IMR-90 (cell line): Measurements from ENCODE around the gene ARHGEF10L. TPM values are rescaled to one million over a fixed set of nuclear protein-coding genes. Genes with fewer than 3 reads are reported as not detected.

ENCODE experiments used
- ATAC-seq: fragments of 200-7000 bp; cut with Tn5 transposase; 2 replicates; pipeline ENCODE4 v1.9.1; 2020; ENCODE audit warnings: low read depth, mild to moderate bottlenecking, moderate library complexity
- BruUV-seq: library from RNA; stranded (reverse); fragments of 400-500 nt; replicated peaks from 2 replicates; lab custom pipeline; 2021; lab: Mats Ljungman, UMichigan
- CTCF ChIA-PET: fragments of 300-600 bp; formaldehyde crosslinking; extraction: SDS; loops from one replicate; lab custom pipeline; 2021; ENCODE audit warnings: antibody characterized with exemption; lab: Yijun Ruan, JAX
- POLR2A ChIA-PET: fragments of 300-600 bp; sonication (Branson Sonifier 250); formaldehyde crosslinking; loops from one replicate; lab custom pipeline; 2022; ENCODE audit warnings: antibody characterized with exemption; ENCODE audit not compliant: unreplicated experiment; lab: Charles Lee
- DNase-seq: peaks from one replicate; pipeline ENCODE4 v3.0.0; 2013
- H2AFZ ChIP-seq: replicated peaks from 2 replicates; pipeline ENCODE3; 2013; ENCODE audit warnings: low read length, mild to moderate bottlenecking; ENCODE audit not compliant: poor library complexity
- H2AK5ac ChIP-seq: 2 replicates; pipeline ENCODE4 v1.6.1; 2013; ENCODE audit warnings: low read depth, low read length, inconsistent platforms
- H2AK9ac ChIP-seq: replicated peaks from 2 replicates; pipeline ENCODE3; 2013; ENCODE audit warnings: mild to moderate bottlenecking, low read depth, low read length, moderate library complexity; ENCODE audit not compliant: poor library complexity
- H2BK120ac ChIP-seq: 2 replicates; pipeline ENCODE4 v1.6.1; 2013; ENCODE audit warnings: low read depth, low read length, inconsistent platforms
- H2BK15ac ChIP-seq: 3 replicates; pipeline ENCODE4 v1.6.1; 2013; ENCODE audit warnings: low read depth, low read length, inconsistent platforms
- H2BK20ac ChIP-seq: 2 replicates; pipeline ENCODE4 v1.6.1; 2013; ENCODE audit warnings: low read depth, mild to moderate bottlenecking, inconsistent platforms, low read length, moderate library complexity
- H2BK5ac ChIP-seq: 2 replicates; pipeline ENCODE4 v1.6.1; 2013; ENCODE audit warnings: mild to moderate bottlenecking, low read depth, low read length, inconsistent platforms; ENCODE audit not compliant: poor library complexity, severe bottlenecking
- H3K14ac ChIP-seq: replicated peaks from 2 replicates; pipeline ENCODE4 v1.6.1; 2013; ENCODE audit warnings: low read depth, low read length, inconsistent platforms
- H3K18ac ChIP-seq: 2 replicates; pipeline ENCODE4 v1.6.1; 2013; ENCODE audit warnings: low read depth, low read length, control low read depth
- H3K23ac ChIP-seq: 2 replicates; pipeline ENCODE4 v1.6.1; 2013; ENCODE audit warnings: low read depth, low read length, inconsistent platforms
- H3K27ac ChIP-seq: 2 replicates; pipeline ENCODE4 v1.5.1; 2013; ENCODE audit warnings: mild to moderate bottlenecking, control low read depth, low read length; ENCODE audit not compliant: insufficient read depth
- H3K27me3 ChIP-seq: 2 replicates; pipeline ENCODE4 v1.6.1; 2013; ENCODE audit warnings: low read length; ENCODE audit not compliant: control insufficient read depth, insufficient read depth
- H3K36me3 ChIP-seq: 2 replicates; pipeline ENCODE4 v1.6.1; 2013; ENCODE audit warnings: low read length, mixed read lengths; ENCODE audit not compliant: control insufficient read depth, insufficient read depth
- H3K4ac ChIP-seq: 2 replicates; pipeline ENCODE4 v1.6.1; 2013; ENCODE audit warnings: low read depth, low read length, inconsistent platforms
- H3K4me1 ChIP-seq: 2 replicates; pipeline ENCODE4 v1.6.1; 2013; ENCODE audit warnings: low read length, mixed read lengths; ENCODE audit not compliant: control insufficient read depth, insufficient read depth
- H3K4me2 ChIP-seq: 2 replicates; pipeline ENCODE4 v1.6.1; 2013; ENCODE audit warnings: low read depth, mild to moderate bottlenecking, control low read depth, low read length, moderate library complexity
- H3K4me3 ChIP-seq: 2 replicates; pipeline ENCODE4 v1.5.1; 2013; ENCODE audit warnings: low read depth, mild to moderate bottlenecking, control low read depth, low read length, moderate library complexity; ENCODE audit not compliant: insufficient read depth
- H3K56ac ChIP-seq: 2 replicates; pipeline ENCODE4 v1.6.1; 2013; ENCODE audit warnings: low read length, inconsistent platforms; ENCODE audit not compliant: insufficient read depth; ENCODE audit errors: extremely low read depth
- H3K79me1 ChIP-seq, 2 experiments: 2 replicates each; pipeline ENCODE4 v1.6.1; 2013; ENCODE audit warnings: low read length in 2 of 2, inconsistent platforms in 1 of 2, low read depth in 1 of 2
- H3K9ac ChIP-seq: 2 replicates; pipeline ENCODE4 v1.6.1; 2013; ENCODE audit warnings: low read depth, low read length, control low read depth
- H3K9me1 ChIP-seq: 2 replicates; pipeline ENCODE4 v1.6.1; 2013; ENCODE audit warnings: low read length, inconsistent platforms; ENCODE audit not compliant: insufficient read depth
- H3K9me3 ChIP-seq: 2 replicates; pipeline ENCODE4 v1.6.1; 2013; ENCODE audit warnings: low read length; ENCODE audit not compliant: control insufficient read depth, insufficient read depth
- H4K20me1 ChIP-seq: 2 replicates; pipeline ENCODE4 v1.6.1; 2013; ENCODE audit warnings: low read length, inconsistent platforms; ENCODE audit not compliant: insufficient read depth
- H4K5ac ChIP-seq: 2 replicates; pipeline ENCODE4 v1.6.1; 2013; ENCODE audit warnings: mild to moderate bottlenecking, low read depth, low read length, control low read depth
- H4K8ac ChIP-seq, 2 experiments: 2 replicates each; pipeline ENCODE4 v1.6.1; 2013; ENCODE audit warnings: low read depth in 2 of 2, low read length in 2 of 2, control low read depth in 1 of 2, inconsistent platforms in 1 of 2
- H4K91ac ChIP-seq: 2 replicates; pipeline ENCODE4 v1.6.1; 2013; ENCODE audit warnings: low read depth, low read length, inconsistent platforms; ENCODE audit not compliant: insufficient read depth
- BHLHE40 ChIP-seq: fragments of 150-350 bp; IDR thresholded peaks from 2 replicates; pipeline ENCODE4 v1.6.1; 2016; ENCODE audit warnings: mild to moderate bottlenecking, low read depth, low read length
- CHD1 ChIP-seq: IDR thresholded peaks from 2 replicates; pipeline ENCODE4 v1.6.1; 2012; ENCODE audit warnings: low read depth, low read length, improper control_type of control experiment
- CTCF ChIP-seq: conservative IDR thresholded peaks from 2 replicates; pipeline ENCODE4 v1.5.1; 2012; ENCODE audit warnings: mild to moderate bottlenecking, low read depth, low read length, improper control_type of control experiment
- ELK1 ChIP-seq: fragments of 150-350 bp; IDR thresholded peaks from 2 replicates; pipeline ENCODE4 v1.6.1; 2016; ENCODE audit warnings: low read depth, mild to moderate bottlenecking, low read length, moderate library complexity, borderline replicate concordance
- MAZ ChIP-seq: IDR thresholded peaks from 2 replicates; pipeline ENCODE4 v1.6.1; 2012; ENCODE audit warnings: low read depth, mild to moderate bottlenecking, low read length, improper control_type of control experiment, moderate library complexity, borderline replicate concordance
- NFE2L2 ChIP-seq: fragments of 150-350 bp; IDR thresholded peaks from 2 replicates; pipeline ENCODE4 v1.6.1; 2016; ENCODE audit warnings: low read depth, mild to moderate bottlenecking, low read length
- POLR2A ChIP-seq: IDR thresholded peaks from 2 replicates; pipeline ENCODE4 v1.6.1; 2012; ENCODE audit warnings: mild to moderate bottlenecking, low read depth, low read length
- RAD21 ChIP-seq: IDR thresholded peaks from 2 replicates; pipeline ENCODE4 v1.6.1; 2012; ENCODE audit warnings: low read length, improper control_type of control experiment
- RFX5 ChIP-seq: IDR thresholded peaks from 2 replicates; pipeline ENCODE4 v1.8.0; 2012; ENCODE audit warnings: low read depth, mild to moderate bottlenecking, low read length, moderate library complexity
- SMC3 ChIP-seq: fragments of 150-350 bp; IDR thresholded peaks from 2 replicates; pipeline ENCODE4 v1.6.1; 2016; ENCODE audit warnings: low read depth, mild to moderate bottlenecking, antibody characterized with exemption, low read length, moderate library complexity
- USF2 ChIP-seq: fragments of 150-350 bp; IDR thresholded peaks from 2 replicates; pipeline ENCODE4 v1.6.1; 2017; ENCODE audit warnings: mild to moderate bottlenecking, antibody characterized with exemption, low read length, low read depth
- WGBS, 2 experiments: methylation state at CpG; one replicate each; pipeline versions ENCODE4 v1.1.5 to v1.1.7; 2013; ENCODE audit warnings: missing lambda C conversion rate in 2 of 2; ENCODE audit not compliant: insufficient read length in 1 of 2; ENCODE audit errors: extremely low coverage in 2 of 2; 5-methylcytosine and 5-hydroxymethylcytosine counted together
- dilution Hi-C: fragments of 300-500 bp; cut with HindIII; formaldehyde crosslinking; loops from one replicate; pipeline ENCODE4 v1.14.3; 2018; ENCODE audit warnings: low sequenced_read_pairs; ENCODE audit not compliant: unreplicated experiment
- in situ Hi-C: fragments of 300-500 bp; cut with MboI; formaldehyde crosslinking; loops from 3 replicates; pipeline ENCODE4 v1.14.3; 2019; ENCODE audit warnings: low sequenced_read_pairs, inconsistent platforms, mixed read lengths
- intact Hi-C: fragments of 100-400 bp; cut with micrococcal nuclease; formaldehyde crosslinking; loops from 2 replicates; pipeline ENCODE4 v1.10.0; 2022
- polyA plus RNA-seq, 3 experiments: library from polyadenylated mRNA; depleted of rRNA; stranded (reverse); fragments of >200 nt; gene quantifications; 2 replicates each; pipeline ENCODE4 v1.2.3, GENCODE V29; 2012; ENCODE audit warnings: low replicate concordance in 1 of 3
- total RNA-seq: library from RNA; depleted of rRNA; stranded (reverse); fragments of >200 nt; gene quantifications from 2 replicates; pipeline ENCODE4 v1.2.3, GENCODE V29; 2012

The ARHGEF10L gene
- total and polyA plus RNA-seq, 2 of the 4 experiments (the other 2 are of a cell fraction) = 4.8 to 12.4 TPM

GRCh38 chr1:17673329-17674072 is 134.0 kb downstream of the ARHGEF10L start (continued):
- TF ChIP-seq SMC3 = no peak

GRCh38 chr1:17674726-17675500 is 135.4 kb downstream of the ARHGEF10L start:
- 90% methylated on average over 5 of the region's 14 CpGs; no CpG with 5 or more reads in 1 of the 2 experiments for WGBS, 2 experiments
- ATAC-seq (peak; percentile 13; the same call in 1 of the 2 replicates), DNase-seq (peak; percentile 5)
- in situ Hi-C loops (no loop called here), intact Hi-C loops (no loop called here), dilution Hi-C loops (no loop called here)
- Histone ChIP-seq H3K56ac (no peak overlapping the region), H2AK9ac (peak overlapping the region; percentile 3), H3K4ac (no peak overlapping the region), H3K27me3 (no peaks in the 10 kb centered on the region), H4K20me1 (peaks cover 26% of the 10 kb centered on the region), H3K27ac (no peak overlapping the region), H3K9ac (no peak overlapping the region), H4K5ac (no peak overlapping the region), H3K4me3 (no peak overlapping the region), H3K79me1 (peaks cover 6 to 10% of the 10 kb centered on the region in 2 experiments; a peak in 3 of 4 replicates), H2BK15ac (no peak overlapping the region), H2AFZ (peak overlapping the region; percentile 65), H4K8ac (no peak overlapping the region), H3K36me3 (peaks cover 3% of the 10 kb centered on the region), H3K9me3 (no peaks in the 10 kb centered on the region), H3K4me1 (no peaks in the 10 kb centered on the region), H3K4me2 (no peak overlapping the region), H3K18ac (no peak overlapping the region), H4K91ac (no peak overlapping the region), H2BK20ac (no peak overlapping the region), H2BK120ac (no peak overlapping the region), H3K9me1 (peaks cover 13% of the 10 kb centered on the region), H2BK5ac (no peak overlapping the region), H2AK5ac (no peak overlapping the region), H3K23ac (no peak overlapping the region), H3K14ac (no peak overlapping the region)
- BruUV-seq = no TSS peak
- ChIA-PET CTCF (no interaction called here), POLR2A (no interaction called here)
- no peak for TF ChIP-seq BHLHE40
- TF ChIP-seq USF2 = no peak
- TF ChIP-seq CHD1 = no peak
- no peak for TF ChIP-seq RAD21
- no peak for TF ChIP-seq MAZ
- no peak for TF ChIP-seq SMC3
- no peak for TF ChIP-seq ELK1
- no peak for TF ChIP-seq RFX5
- no peak for TF ChIP-seq CTCF
- TF ChIP-seq POLR2A = no peak
- TF ChIP-seq NFE2L2 = no peak
